Measurements from ENCODE around the gene DAAM1. TPM values are rescaled to one million over a fixed set of nuclear protein-coding genes. Genes with fewer than 3 reads are reported as not detected.
A peak's percentile ranks its signal among the peaks of the same experiment; 100 is the strongest.

The DAAM1 gene
- polyA plus RNA-seq, 1 experiment, result 9.8 TPM

- CTCF ChIA-PET, result no interaction called here
- DNase-seq (ENCODE audit: low read depth, low spot score), result no peak
- Histone ChIP-seq H3K9me3 (ENCODE audit: control insufficient read depth, insufficient read depth, low read length) (no peaks in the 10 kb centered on the region), H3K27me3 (ENCODE audit: control insufficient read depth, insufficient read depth, low read length) (no peaks in the 10 kb centered on the region), H3K4me3 (ENCODE audit: low read depth, low read length) (no peak overlapping the region), H3K27ac (ENCODE audit: low read depth, low read length) (no peak overlapping the region)
- no peak for TF ChIP-seq CTCF (IDR thresholded peaks at IDR 0.05; ENCODE audit: low read depth, low read length)
- POLR2A ChIA-PET, result no interaction called here
Observed at GRCh38 chr14:59148334-59148900, 40.0 kb upstream of the DAAM1 start.

GRCh38 chr14:59150990-59151389, 37.5 kb upstream of the DAAM1 start:
- H3K27me3 ChIP-seq (ENCODE audit: control insufficient read depth, insufficient read depth, low read length), result no peaks in the 10 kb centered on the region
- no peaks in the 10 kb centered on the region for H3K9me3 ChIP-seq (ENCODE audit: control insufficient read depth, insufficient read depth, low read length)
- no peak for DNase-seq (ENCODE audit: low read depth, low spot score)
- TF ChIP-seq CTCF (IDR thresholded peaks at IDR 0.05; ENCODE audit: low read depth, low read length), result no peak
- H3K27ac ChIP-seq (ENCODE audit: low read depth, low read length), result no peak overlapping the region
- H3K4me3 ChIP-seq (ENCODE audit: low read depth, low read length), result no peak overlapping the region
- ChIA-PET POLR2A (no interaction called here), CTCF (no interaction called here)

- no peaks in the 10 kb centered on the region for H3K27me3 ChIP-seq (ENCODE audit: control insufficient read depth, insufficient read depth, low read length)
- no peak for DNase-seq (ENCODE audit: low read depth, low spot score)
- H3K4me3 ChIP-seq (ENCODE audit: low read depth, low read length), result no peak overlapping the region
- no peaks in the 10 kb centered on the region for H3K9me3 ChIP-seq (ENCODE audit: control insufficient read depth, insufficient read depth, low read length)
- H3K27ac ChIP-seq (ENCODE audit: low read depth, low read length), result no peak overlapping the region
- CTCF ChIA-PET, result interaction anchor here (0.6 kb wide), 2 partner anchors 74 to 102 kb away, joined by 3 read pairs; no protein-coding TSS in a partner anchor
- no peak for TF ChIP-seq CTCF (IDR thresholded peaks at IDR 0.05; ENCODE audit: low read depth, low read length)
- POLR2A ChIA-PET, result no interaction called here
Observed at GRCh38 chr14:59154373-59154772, 34.1 kb upstream of the DAAM1 start.

GRCh38 chr14:59155886-59156285, 32.6 kb upstream of the DAAM1 start:
- CTCF ChIA-PET, result no interaction called here
- POLR2A ChIA-PET, result no interaction called here
- no peak for DNase-seq (ENCODE audit: low read depth, low spot score)

GRCh38 chr14:59159169-59159568, 29.3 kb upstream of the DAAM1 start:
- H3K27ac ChIP-seq (ENCODE audit: low read depth, low read length), result no peak overlapping the region

More at GRCh38 chr14:59155886-59156285, 32.6 kb upstream of the DAAM1 start:
- no peak overlapping the region for H3K27ac ChIP-seq (ENCODE audit: low read depth, low read length)
- no peaks in the 10 kb centered on the region for H3K27me3 ChIP-seq (ENCODE audit: control insufficient read depth, insufficient read depth, low read length)
- H3K4me3 ChIP-seq (ENCODE audit: low read depth, low read length), result no peak overlapping the region
- no peaks in the 10 kb centered on the region for H3K9me3 ChIP-seq (ENCODE audit: control insufficient read depth, insufficient read depth, low read length)
- TF ChIP-seq CTCF (IDR thresholded peaks at IDR 0.05; ENCODE audit: low read depth, low read length), result no peak

More at GRCh38 chr14:59159169-59159568, 29.3 kb upstream of the DAAM1 start:
- Histone ChIP-seq H3K4me3 (ENCODE audit: low read depth, low read length) (no peak overlapping the region), H3K27me3 (ENCODE audit: control insufficient read depth, insufficient read depth, low read length) (no peaks in the 10 kb centered on the region), H3K9me3 (ENCODE audit: control insufficient read depth, insufficient read depth, low read length) (no peaks in the 10 kb centered on the region)
- no peak for TF ChIP-seq CTCF (IDR thresholded peaks at IDR 0.05; ENCODE audit: low read depth, low read length)
- ChIA-PET POLR2A (no interaction called here), CTCF (no interaction called here)
- DNase-seq (ENCODE audit: low read depth, low spot score), result peak; percentile 7

Data from AG04450 (cell line).